Coronary artery (tissue), 2 donors: ENCODE measurements around the gene SP140L.

Source experiments
- DNase-seq: peaks from one replicate; pipeline ENCODE4 v3.0.0-alpha.2; 2017; ENCODE audit warnings: low spot score
- H3K27ac ChIP-seq, 2 donors: fragments of 200-600 bp; sonication (generic); one replicate each; pipeline ENCODE4 v1.5.1; 2016 to 2019
- H3K4me3 ChIP-seq: fragments of 200-600 bp; sonication (generic); 2 replicates; pipeline ENCODE4 v1.5.1; 2016; ENCODE audit warnings: mild to moderate bottlenecking, moderate library complexity
- TF ChIP-seq, protein P1 (sequence below): fragments of 200-600 bp; sonication (generic); IDR thresholded peaks from one replicate; pipeline ENCODE4 v1.5.1; 2019; ENCODE audit warnings: antibody characterized with exemption

SP140L gene

DNA sequence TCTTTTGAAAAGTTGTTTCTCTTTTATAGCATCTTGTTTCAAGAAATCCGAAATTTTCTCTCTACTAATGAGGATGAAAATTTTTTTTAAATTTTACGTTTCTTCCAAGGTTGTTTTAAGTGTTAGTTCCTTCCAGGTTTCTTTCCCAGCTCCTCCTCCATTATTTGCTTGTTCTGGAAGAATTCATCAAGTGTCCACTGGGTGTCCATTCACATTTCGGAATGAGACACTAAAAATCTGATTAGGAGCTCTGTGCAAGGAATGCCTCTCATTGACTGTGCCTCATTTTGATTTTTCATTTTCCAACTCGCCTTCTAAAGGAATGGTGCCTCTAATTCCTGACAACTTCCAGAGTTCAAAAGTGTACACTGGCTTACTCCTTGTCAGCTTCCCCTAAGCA is 95.2 kb downstream of the SP140L start:
- Histone ChIP-seq H3K4me3 (no peak overlapping the region), H3K27ac (no peak overlapping the region)
- DNase-seq = no peak
- TF ChIP-seq, protein P1, sequence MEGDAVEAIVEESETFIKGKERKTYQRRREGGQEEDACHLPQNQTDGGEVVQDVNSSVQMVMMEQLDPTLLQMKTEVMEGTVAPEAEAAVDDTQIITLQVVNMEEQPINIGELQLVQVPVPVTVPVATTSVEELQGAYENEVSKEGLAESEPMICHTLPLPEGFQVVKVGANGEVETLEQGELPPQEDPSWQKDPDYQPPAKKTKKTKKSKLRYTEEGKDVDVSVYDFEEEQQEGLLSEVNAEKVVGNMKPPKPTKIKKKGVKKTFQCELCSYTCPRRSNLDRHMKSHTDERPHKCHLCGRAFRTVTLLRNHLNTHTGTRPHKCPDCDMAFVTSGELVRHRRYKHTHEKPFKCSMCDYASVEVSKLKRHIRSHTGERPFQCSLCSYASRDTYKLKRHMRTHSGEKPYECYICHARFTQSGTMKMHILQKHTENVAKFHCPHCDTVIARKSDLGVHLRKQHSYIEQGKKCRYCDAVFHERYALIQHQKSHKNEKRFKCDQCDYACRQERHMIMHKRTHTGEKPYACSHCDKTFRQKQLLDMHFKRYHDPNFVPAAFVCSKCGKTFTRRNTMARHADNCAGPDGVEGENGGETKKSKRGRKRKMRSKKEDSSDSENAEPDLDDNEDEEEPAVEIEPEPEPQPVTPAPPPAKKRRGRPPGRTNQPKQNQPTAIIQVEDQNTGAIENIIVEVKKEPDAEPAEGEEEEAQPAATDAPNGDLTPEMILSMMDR = no peak

DNA sequence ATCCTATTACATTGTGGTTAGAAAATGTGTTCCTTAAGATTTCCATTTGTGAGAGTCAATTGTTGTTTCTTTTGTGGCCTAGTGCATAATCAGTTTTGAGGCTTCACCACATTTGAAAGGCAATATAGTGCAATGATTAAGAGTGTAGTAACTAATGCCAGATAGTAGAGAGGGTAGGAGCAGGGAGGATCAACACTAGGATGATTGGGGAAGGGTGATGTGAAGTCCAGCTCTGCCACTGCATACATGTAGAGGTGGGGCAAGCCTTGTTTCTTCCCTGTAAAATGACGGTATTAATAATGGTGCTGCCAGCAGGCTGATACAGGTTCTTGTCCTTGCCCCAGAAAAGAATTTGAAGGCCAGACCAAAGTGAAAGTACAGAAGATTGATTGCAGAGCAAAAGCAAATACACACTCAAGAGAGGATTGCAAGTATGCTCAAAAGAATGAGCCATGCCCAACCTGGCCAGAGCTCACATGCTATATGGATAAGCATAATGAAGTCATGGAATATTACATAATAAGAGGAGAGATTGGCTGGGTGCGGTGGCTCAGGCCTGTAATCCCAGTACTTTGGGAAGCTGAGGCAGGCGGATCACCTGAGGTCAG is 97.0 kb downstream of the SP140L start:
- DNase-seq = no peak
- TF ChIP-seq, protein P1 = no peak
- peak overlapping the region; percentile 35 for H3K4me3 ChIP-seq
- peak overlapping the region in 1 of 2 donors; percentile 30 for H3K27ac ChIP-seq

DNA sequence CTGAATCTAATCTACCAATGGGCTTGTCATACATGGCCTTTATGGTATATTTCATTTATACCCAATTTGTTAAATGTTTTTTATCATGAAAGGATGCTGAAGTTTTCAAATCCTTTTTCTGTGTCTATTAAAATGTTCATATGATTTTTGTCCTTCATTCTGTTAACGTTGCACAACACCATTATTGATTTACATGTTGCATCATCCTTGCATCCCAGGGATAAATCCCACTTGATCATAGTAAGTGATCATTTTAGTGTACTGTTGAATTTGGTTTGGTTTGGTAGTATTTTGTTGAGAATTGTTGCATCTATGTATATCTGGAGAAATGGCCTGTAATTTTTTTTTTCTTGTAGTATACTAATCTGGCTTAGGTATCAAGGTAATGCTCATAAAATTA is 98.4 kb downstream of the SP140L start:
- TF ChIP-seq, protein P1 = no peak
- no peak for DNase-seq
- Histone ChIP-seq H3K27ac (no peak overlapping the region), H3K4me3 (no peak overlapping the region)

DNA sequence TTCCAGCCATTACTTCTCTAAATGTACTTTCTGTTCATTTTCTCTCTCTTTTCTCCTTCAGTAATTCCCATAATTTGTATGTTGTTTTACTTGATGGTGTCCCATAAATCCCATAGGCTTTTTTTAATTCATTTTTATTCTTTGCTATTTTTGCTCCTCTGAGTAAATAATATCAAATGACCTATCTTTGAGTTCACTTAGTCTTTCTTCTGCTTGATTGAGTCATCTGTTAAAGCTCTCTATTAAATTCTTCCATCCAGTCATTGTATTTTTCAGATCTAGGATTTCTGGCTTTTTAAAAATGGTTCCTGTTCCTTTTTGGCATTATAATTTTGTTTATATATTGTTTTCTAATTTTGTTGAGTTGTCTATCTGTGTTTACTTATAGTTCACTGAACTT is 102.5 kb downstream of the SP140L start:
- TF ChIP-seq, protein P1 = no peak
- H3K27ac ChIP-seq = no peak overlapping the region
- H3K4me3 ChIP-seq = no peak overlapping the region
- no peak for DNase-seq

DNA sequence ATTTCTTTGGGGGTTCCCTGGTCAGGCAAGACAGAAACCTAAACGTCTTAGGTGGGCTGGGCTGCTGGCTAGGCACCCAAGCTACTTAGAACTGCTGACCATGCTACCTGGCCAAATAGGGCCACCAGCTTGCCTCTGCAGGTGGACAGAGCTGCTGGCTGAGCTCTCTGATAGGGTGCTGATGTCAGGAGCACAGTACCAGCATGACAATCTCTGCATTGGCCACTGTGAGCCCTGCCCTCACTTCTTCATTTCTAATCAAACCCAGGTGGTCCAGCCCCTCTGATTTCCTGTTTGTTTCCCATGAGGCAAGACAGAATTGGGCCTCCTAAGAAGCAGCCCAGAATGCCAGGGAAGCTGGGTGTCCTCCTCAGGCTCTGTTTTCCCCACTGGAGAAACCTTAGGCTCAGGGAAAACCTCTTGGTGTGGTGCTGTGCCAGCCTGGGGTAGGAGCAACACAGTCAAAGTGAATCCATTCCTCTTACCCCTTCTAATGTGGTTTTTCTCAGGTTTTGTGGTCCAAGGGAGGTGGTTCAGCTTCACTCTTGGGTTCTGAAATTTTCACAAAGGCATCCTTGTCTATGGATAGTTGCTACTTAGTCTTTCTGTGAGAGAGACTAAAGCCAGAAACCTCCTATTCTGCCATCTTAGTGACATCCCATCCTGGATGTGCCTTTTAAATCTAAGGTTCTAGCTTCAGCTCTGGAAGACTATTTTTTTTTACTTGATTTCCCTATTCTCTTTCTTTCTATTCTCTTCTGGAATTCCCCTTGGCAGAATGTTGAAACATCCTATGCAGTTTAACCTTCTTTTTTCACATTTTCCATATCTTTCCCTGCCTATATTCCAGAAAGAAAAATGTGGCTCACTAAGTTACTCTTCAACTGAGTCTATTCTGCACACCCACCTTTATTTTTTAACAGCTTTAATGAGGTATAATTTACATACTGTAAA is 104.2 kb downstream of the SP140L start:
- H3K27ac ChIP-seq = no peak overlapping the region
- no peak for DNase-seq
- TF ChIP-seq, protein P1 = no peak
- H3K4me3 ChIP-seq = no peak overlapping the region

DNA sequence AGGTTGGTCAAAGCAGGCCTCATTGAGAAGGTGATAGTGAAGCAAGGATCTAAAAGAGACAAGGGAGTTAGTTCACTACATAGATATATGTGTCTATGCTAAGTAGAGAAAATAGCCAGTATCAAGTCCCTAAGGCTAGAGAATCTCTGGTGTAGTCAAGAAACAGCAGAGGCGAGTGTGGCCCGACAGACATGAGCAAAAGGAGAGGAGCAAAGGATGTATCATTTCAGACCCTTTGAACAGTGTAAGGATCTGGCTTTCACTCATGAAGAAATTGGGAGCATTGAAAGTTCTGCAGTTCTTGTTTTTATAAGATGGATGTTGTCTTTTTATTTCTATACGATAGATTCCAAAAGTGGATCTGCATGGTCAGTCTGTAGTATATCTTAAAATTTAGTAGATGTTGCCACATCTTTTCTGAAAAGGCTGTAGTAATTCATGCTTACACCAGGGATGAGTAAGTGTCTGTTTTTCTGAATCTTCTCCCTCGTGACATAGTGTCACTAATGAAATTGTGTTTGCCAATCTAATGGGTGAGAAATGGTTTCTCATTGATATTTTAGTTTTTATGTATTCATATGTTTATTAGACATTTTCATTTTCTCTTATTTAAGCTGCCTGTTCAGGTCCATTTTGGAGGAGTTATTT is 107.8 kb downstream of the SP140L start:
- no peak overlapping the region for H3K27ac ChIP-seq
- no peak for DNase-seq
- TF ChIP-seq, protein P1 = no peak
- H3K4me3 ChIP-seq = no peak overlapping the region
